IPS DF 4.7 (cell line): ENCODE measurements around the gene ADH6.
"Not testable (repeated sequence)": the region's sequence is repeated elsewhere in the genome, so short reads cannot be mapped to it uniquely, and the experiment has no call there.

Source experiments
- DNase-seq: peaks from one replicate; pipeline ENCODE4 v3.0.0-alpha.2; 2013; ENCODE audit warnings: low spot score; ENCODE audit errors: extremely low read depth

The ADH6 gene

DNA sequence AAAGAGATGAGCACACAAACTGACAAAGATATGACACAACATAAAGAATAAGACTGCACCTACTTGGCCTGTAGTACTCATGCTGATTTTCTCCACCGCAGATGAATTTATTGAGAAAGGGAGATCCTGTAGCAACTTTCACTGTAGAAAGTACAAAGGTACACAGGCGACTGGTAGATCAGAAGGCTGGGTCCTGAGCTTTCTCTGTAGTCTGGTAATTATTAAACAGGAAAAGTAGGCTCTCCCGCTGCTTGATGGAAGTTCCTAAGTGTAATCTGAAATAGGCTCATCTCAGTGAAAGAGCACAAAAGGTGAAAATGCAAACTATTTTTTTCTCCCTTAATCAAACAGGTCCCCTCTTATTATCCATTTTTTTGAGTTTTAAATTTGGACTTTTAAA is at the start of gene ADH6:
Gene ADH6 (minus strand): TSS at position 175 of the 400 bp plus-strand sequence. CDS start 94 bp downstream, at position 81.
- DNase-seq: no peak

DNA sequence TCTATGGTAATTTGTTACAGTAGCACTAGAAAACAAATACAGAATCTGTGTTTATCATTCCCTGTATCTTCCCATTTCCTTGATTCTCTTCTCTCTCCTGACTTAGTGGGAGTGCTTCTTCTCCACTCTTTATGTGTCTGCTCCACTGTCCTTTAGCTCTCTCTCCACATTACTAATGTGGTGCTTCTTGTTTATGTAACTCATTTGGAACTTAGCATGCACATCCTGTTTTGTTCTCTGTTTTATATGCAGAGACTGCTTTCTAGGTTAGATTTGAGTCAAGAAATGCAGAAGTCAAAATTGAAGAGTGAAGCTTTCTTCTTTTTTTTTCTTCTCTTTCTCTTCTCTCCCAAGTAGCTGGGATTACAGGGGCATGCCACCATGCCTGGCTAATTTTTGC is 45.9 kb upstream of the ADH6 start:
- DNase-seq: no peak

DNA sequence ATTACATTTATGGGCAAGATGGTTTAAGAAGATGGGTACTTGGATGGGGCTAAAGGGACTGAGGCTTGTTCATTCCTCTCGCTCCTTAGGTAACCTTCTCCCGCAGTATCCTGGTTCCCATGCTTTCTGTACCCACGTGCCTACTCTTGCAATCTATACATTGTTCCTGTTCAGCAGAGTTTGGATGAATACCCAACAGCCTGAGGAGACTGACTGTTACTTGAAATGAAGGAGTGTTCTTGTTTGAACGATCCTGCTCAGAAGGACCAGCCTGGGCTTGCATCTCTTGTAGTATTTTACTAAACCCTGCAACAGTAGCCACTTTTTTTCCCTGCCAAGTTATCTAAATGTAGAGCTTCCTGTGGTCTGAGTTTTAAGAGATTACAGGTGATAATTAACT is 33.7 kb upstream of the ADH6 start:
- DNase-seq: no peak

DNA sequence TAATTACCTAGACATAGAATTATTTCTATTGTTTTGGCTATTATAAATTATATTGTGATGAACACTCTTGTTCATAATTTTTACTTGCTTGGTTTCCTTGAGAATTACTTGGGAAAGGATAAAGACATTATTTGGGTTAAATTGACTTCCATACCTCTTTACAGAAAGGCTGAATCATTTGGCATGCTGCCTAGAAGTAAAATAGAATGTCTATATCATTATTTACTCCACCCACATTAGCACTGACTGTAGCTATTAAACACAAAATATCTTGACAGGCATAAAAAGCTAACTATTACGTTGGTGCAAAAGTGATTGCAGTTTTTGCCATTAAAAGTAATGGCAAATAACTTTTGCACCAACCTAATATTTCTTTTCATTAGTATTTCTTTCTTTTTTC is 29.7 kb upstream of the ADH6 start:
- no peak for DNase-seq

DNA sequence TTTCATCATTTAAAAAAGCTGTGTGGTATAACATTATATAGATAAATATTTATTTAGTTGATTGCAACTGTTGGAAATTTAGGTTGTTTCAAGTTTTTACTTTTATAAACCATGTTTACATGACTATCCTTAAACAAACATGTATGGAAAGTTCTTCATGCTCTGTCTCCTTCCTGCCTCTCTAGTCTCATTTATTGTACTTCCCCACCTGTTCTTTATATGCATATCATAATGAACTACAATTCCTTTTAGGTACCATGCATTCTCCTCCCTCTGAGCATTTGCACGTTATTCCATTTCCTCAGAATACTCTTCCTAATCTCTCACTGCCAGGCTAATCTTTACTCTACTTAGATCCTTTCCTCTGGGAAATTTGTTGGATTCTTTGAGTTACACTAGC is 16.9 kb upstream of the ADH6 start:
- DNase-seq: no peak

DNA sequence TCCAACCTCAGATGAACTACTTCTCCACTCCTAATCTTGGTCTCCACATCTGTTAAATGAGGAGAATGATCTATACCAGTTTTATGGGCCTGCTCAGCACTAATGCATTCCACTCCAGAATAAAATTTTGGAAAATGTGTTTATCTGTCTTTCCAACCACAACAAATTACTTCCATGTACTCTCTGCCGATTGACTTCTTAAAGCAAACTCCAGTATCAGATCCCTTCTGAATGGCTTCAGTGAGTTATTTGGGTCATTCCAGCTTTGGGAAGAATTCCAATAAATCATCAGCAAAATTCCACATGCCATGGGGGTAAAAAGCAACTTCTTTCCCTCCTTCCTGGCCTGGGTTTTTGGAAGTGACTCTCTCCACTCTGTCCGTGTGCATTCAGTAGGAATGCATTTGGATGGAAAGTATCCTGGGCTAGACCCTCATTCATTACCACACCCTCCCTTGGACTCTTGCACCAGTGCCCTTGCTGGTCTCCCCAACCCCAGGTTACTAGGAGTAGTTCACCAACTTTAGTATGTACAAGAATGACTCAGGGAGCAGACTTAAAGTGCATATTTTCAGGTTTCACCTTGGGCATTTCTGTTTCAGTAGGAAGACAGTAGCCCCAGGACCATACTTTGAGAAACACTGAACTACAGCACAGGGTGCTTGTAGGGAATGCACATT is 15.4 kb upstream of the ADH6 start:
- no peak for DNase-seq

DNA sequence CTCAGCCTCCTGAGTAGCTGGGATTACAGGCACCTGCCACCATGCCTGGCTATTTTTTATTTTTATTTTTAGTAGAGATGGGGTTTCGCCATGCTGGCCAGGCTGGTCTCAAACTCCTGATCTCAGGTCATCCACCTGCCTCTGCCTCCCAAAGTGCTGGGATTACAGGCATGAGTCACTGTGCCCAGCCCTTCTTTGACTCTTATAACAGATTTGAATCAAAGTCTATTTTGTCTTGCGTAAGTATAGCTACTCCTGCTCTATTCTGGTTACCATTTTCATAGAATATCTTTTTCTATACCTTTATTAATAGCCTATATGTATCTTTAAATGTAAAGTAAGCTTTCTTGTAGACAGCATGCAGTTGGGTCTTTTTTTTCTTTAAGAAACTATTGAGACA is 14.4 kb upstream of the ADH6 start:
- not testable (repeated sequence) for DNase-seq

DNA sequence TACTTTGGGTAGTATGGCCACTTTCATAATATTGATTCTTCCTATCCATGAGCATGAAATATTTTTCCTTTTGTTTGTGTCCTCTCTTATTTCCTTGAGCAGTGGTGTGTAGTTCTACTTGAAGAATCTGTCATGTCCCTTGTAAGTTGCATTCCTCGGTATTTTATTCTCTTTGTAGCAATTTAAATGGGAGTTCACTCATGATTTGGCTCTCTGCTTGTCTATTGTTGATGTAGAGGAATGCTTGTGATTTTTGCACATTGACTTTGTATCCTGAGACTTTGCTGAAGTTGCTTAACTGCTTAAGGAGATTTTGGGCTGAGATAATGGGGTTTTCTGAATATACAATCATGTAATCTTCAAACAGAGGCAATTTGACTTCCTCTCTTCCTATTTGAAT is 9.7 kb upstream of the ADH6 start:
- DNase-seq: not testable (repeated sequence)

DNA sequence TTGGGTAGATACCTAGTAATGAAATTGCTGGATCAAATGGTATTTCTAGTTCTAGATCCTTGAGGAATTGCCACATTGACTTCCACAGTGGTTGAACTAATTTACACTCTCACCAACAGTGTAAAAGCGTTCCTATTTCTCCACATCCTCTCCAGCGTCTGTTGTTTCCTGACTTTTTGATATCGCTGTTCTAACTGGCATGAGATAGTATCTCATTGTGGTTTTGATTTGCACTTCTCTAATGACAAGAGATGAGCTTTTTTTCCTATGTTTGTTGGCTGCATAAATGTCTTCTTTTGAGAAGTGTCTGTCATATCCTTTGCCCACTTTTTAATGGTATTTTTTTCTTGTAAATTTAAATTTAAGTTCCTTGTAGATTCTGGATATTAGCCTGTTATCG is 8.6 kb upstream of the ADH6 start:
- not testable (repeated sequence) for DNase-seq

DNA sequence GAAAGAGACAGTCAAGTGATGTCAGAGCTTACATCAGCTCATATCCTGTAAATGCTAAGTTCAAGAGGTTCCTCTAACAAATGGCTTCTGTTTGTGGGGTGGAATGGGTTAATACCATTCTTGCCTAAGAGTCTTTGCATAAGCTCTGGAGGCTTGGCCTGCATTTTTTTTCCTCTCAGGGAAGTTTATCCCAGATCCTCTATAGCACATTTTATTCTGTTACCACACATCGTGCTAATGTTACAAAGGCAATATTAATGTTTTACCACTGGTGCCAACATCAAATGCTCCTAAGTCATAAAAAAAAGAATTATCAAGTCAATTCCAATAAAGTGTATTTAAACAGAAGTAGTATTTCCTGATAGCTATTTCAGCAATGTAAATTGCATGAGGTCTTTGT is 2.9 kb upstream of the ADH6 start:
- no peak for DNase-seq

DNA sequence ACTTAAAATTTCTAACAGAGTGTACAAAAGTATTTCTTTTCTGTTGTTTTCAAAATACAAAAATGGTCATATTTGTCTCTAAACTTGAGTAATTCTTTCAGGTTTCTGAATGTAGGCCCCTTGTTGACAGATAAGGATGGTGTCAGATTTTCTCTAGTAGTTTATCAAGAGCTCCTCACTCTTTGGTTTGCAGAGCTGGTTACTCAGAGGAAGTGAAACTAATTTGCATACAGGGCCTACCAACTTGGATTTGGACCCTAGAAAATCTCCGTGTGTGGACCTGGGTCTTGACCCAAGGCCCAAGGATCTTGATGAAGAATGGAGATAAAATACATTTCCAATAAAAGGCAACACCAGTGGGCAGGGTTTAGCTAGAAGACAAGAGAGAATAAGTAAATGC is 433 bp upstream of the ADH6 start:
- no peak for DNase-seq

DNA sequence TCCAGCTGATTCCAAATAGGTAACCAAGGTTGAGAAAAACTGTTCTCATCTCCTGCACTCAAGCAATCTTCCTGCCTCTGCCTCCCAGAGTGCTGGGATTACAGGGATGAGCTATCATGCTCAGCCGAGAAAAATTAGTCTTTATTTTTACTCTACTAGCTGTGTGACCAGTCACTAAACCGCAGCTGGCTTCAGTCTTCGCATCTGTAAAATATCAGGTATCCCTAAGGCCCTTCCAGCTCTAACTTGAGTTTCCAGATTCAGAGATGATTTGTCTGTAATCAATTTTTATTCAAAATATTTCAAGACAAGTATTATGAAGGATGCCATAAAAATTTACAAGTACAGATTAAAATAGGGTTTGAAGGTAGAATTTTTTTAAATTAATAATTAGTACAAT is 3.5 kb downstream of the ADH6 start:
- no peak for DNase-seq

DNA sequence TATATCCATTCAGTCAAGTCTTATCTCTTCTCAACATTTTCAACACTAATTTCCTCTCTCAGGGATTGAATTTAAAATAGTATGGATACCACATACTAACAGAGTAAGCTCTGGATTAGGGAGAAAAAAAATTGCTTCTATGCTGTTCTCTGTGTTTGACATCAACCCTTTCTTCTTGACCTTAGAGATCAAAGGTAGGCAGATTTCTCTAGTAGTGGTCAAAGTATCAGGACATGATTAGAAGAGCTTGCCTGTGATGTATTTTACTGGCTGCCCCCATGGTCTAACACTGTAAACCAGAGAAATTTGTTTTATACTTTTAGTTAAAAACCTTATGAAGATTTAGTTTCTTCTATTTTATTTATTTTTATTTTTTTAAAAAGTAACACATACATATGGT is 8.3 kb downstream of the ADH6 start:
- DNase-seq: no peak

DNA sequence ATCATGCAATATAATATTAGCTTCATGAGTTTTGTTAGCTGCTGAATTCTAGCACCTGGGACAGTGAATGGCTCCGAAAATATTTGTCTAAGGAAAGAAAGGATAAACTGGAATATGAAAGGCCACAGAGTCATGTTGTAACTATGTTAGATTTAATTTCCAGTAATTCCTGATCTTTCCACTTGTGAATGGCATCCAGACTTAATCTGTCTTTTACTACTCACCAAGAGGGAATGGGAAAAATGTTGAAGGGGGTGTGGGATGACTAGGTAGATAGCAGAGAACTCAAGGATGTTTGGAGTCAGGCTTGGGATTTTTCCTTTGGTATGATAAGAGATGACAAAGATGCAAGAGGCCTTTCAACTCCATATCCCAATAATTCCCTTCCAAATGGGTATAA is 9.4 kb downstream of the ADH6 start:
- no peak for DNase-seq

DNA sequence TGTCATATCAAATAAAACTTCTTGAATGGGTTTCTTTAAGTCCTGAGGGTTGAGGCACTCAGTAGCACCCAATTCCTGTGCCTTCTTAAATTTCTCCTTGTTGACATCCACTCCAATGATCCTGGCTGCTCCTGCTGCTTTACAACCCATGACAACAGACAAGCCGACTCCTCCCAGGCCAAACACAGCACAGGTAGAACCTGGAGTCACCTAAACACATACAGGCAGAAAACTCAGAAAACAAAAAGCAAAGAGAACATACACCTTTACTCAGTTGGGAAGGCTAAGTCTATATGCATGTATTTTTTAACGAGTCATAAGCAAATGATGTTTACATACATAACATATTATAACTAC is 10.3 kb downstream of the ADH6 start:
- DNase-seq: no peak

DNA sequence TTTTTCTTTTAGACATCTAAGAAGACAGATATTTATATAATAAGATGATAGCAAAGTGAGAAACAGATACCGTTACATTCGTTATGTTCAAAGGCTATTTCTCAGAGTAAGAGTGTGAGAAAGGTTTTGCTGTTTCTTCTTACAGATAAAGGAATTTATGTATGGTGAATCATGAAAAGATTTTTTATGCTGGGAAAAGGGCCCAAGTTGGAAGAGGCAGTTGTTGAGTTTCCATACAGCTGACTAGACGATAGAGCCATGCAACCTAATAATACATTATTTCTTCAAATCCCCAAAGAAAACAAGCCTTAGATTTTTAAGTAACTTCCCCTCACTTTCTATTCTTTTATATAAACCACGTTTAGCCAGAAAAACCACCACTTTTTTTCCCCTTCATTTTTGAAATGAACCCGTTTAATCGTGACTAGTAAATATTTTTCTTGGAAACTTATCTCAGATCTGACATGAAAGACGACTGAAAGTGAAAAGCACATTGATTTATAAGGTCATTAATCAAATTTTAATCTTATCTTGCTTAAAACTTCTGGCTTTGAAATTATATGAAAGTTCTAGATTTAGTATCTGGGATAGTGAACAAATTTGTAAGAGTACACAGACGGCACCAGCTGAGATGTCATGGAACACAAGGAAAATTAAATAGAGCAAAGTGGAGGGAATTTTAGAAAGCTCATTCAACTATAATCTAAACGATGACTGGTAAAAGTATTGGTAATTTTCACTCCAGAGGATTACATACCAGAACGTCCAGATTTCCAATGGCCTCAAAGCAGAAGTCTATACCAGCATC is 10.9 kb downstream of the ADH6 start:
- DNase-seq: no peak

DNA sequence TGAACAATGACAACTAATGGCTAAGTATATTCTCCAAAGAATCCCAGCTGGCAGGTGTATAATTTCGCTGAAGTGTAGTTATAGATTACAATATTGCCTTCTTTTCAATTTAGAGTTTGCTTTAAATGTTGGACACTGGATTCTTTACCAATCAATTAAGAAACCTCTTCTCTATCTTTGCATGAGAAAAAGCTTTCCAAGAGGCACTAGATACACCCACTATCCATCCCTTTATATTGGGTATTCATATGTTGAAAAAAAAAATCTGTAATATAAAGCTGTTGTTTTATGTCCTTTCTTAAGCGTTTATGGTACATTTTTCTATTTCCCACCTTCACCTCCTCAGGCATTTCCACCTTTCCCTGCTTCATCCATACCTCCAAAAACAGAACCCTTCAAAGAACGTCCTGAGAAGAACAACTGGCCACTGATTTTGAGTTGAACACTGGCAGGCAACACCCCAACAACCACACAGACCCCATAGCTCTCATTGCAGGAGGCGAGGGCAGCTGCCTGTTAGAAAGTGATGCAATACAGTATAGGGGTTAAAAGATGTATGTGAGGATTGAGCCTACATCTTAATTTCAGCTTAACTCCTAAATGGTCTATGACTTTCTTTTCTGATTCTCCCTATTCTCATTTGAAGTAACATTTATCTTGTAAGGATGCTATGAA is 11.8 kb downstream of the ADH6 start:
- no peak for DNase-seq

DNA sequence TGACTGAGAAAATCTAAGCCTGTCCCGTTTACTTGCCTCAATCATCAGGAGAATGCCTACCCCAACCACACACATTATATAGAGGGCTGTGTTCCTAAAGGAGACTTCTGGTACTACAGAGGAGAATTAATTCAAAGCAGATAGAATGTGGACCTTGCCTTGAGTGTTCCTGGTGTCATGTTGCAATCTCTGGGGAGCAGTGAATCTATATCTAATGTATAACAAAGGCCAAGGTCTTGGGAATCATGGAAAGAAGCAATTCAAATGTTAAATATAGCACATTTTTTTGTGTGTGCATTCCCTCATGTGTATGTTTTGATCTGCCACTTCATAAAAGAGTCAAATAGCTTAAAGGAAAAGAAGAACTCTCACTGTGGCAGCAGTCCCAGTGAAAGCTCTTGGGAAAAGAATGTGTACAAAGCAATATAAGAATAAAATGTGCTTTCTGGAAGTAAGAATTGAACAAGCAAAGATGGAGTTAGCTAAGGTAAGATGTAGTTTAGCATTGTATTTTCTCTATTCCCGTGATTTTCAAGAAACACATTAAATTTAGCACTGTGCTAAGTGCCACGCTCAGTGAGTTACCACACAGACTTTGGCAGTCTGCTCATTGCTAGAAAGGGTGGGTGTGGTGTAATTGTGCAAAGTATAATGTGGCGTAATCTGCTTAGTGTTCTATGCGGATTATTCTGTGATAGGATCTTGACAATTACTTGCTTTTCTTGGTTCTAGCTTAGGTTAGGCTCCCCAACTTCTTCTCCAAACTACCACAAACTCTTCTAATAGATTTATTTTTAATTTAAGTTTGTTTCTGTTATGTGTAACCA is 13.7 kb downstream of the ADH6 start:
- no peak for DNase-seq

DNA sequence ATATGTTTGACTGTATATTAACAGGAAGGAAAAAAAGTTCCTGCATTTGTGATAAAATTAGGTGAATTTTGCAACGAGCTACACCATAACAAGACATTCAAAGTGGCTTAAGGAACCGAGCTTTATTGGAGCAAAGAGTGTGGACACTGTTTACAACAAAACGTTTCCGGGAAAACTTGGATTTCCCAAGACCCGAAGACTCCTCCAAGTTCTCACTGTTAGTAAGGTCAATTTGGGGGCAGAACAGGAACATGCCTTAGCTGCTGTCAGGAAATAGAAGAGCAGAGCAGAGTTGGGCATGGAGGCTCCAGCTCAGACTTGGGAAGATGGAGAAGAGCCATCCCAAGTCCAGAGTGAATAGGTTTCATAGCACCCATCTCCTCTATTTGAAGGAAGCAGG is 16.5 kb downstream of the ADH6 start:
- no peak for DNase-seq

DNA sequence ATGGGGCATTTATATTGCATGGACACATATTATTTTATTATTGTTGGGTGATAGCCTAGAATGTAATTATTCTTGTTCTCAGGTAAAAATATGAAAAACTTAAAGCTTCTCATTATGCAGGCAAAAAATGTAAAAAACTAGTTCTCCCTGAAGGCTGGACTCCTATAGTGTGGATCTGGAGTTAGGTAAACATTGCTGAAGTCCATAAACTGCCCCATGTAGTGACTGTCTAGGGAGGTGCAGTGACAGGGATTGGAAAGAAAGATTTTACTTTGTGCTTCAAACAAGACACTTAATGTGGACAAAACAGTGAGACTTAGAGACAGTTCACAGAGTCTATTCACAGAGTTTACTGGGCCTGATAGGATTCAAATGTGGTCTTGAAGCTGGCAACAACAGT is 17.0 kb downstream of the ADH6 start:
- DNase-seq: no peak

DNA sequence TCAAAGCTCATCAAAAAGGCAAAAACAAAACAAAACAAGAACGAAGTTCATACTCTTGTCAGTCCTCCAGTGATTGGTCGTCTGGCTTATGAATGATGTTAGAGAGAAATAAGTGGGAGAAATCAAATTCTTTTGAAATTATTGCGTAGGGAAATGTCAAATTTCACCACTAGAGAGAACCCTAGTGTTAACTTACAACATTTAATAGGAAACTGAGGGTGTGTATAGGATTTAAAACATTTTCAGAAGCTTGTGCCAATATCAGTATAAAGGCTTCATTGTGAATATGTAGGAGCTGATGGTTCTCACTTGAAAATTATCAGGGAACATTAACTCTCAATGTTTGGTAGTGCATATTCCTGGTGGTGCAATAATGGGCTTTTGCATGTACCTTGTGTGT is 17.4 kb downstream of the ADH6 start:
- no peak for DNase-seq

DNA sequence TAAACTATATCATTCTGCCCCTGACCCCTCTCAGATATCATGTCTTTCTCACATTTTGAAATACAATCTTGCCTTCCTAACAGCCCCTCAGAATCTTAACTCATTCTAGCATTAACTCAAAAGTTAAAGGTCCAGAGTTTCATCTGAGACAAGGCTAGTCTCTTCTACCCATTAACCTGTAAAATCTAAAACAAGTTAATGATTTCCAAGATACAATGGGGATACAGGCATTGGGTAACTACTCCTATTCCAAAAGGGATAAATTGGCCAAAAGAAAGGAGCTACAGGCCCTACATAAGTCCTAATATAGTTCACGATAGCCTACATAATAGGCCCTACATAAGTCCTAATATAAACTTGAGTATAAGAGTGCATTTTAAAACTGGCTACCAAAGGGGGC is 18.9 kb downstream of the ADH6 start:
- no peak for DNase-seq
